PC-9 (cell line): ENCODE data around the gene ETS1.

Source experiments
- EZH2 ChIP-seq: fragments of 200-600 bp; sonication (generic); IDR thresholded peaks from 2 replicates; pipeline ENCODE4 v1.8.0; 2017; ENCODE audit warnings: antibody characterized with exemption, low read depth
- TF ChIP-seq, protein P1 (sequence below): fragments of 200-600 bp; sonication (generic); conservative IDR thresholded peaks from 2 replicates; pipeline ENCODE4 v1.6.1; 2017; ENCODE audit warnings: mixed run types, antibody characterized with exemption, mild to moderate bottlenecking, moderate library complexity

DNA sequence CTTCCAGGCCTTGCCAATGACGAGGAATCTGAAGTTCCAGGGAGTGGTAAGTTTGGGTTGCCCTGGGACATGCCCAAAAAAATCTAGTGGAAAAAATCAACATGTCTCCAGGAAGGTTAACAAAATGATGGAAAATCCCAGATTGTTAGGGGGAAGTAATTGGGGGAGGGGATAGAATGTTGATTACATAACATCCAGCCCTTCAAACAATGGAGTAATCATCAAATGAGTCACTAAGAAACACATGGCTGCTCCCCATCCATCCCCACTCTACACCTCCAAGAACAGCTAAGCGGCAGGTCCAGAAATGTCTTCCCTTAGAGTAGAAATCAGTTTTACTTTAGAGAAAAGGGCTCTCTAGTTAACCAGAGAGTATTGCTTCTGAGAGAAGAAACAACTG is 94.9 kb downstream of the ETS1 start:
- TF ChIP-seq, protein P1, sequence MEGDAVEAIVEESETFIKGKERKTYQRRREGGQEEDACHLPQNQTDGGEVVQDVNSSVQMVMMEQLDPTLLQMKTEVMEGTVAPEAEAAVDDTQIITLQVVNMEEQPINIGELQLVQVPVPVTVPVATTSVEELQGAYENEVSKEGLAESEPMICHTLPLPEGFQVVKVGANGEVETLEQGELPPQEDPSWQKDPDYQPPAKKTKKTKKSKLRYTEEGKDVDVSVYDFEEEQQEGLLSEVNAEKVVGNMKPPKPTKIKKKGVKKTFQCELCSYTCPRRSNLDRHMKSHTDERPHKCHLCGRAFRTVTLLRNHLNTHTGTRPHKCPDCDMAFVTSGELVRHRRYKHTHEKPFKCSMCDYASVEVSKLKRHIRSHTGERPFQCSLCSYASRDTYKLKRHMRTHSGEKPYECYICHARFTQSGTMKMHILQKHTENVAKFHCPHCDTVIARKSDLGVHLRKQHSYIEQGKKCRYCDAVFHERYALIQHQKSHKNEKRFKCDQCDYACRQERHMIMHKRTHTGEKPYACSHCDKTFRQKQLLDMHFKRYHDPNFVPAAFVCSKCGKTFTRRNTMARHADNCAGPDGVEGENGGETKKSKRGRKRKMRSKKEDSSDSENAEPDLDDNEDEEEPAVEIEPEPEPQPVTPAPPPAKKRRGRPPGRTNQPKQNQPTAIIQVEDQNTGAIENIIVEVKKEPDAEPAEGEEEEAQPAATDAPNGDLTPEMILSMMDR, result no peak
- no peak for TF ChIP-seq EZH2
